ENCODE data around the gene PLSCR3. TPM values are rescaled to one million over a fixed set of nuclear protein-coding genes. Genes with fewer than 3 reads are reported as not detected.
A peak's percentile ranks its signal among the peaks of the same experiment; 100 is the strongest.

PLSCR3 gene
- total RNA-seq, 2 experiments from 2014 or later: 69.3 to 78.9 TPM

GRCh38 chr17:7347630-7348477 lies 46.5 kb downstream of the PLSCR3 start:
- DNase-seq: no peak
- ChIA-PET CTCF (interaction anchor here (0.5 to 4.1 kb wide), 9 partner anchors 9 to 131 kb away, joined by 3 to 18 read pairs (median 3); partner anchors contain the start of genes ACAP1 and NEURL4), POLR2A (interaction anchor here (0.7 kb wide), 1 partner anchor 27 kb away, joined by 3 read pairs; no protein-coding TSS in a partner anchor)
- H3K27ac Mint-ChIP-seq: no peak overlapping the region
- no peaks in the 10 kb centered on the region for H3K27me3 Mint-ChIP-seq
- intact Hi-C loops (cut with DNase I, micrococcal nuclease): no loop called here
- peaks cover 53% of the 10 kb centered on the region for H3K36me3 Mint-ChIP-seq (ENCODE audit: low read depth)
- no peaks in the 10 kb centered on the region for H3K9me3 Mint-ChIP-seq (ENCODE audit: low read depth)
- no peak for ATAC-seq
- H3K4me3 Mint-ChIP-seq: no peak overlapping the region
- peaks cover 37% of the 10 kb centered on the region for H3K4me1 Mint-ChIP-seq

GRCh38 chr17:7346761-7347614 lies 47.3 kb downstream of the PLSCR3 start:
- ATAC-seq (no peak), DNase-seq (no peak)
- peaks cover 30% of the 10 kb centered on the region for H3K4me1 Mint-ChIP-seq
- H3K27ac Mint-ChIP-seq: no peak overlapping the region
- peaks cover 49% of the 10 kb centered on the region for H3K36me3 Mint-ChIP-seq (ENCODE audit: low read depth)
- H3K9me3 Mint-ChIP-seq (ENCODE audit: low read depth): no peaks in the 10 kb centered on the region
- ChIA-PET CTCF (interaction anchor here (0.5 to 4.1 kb wide), 6 partner anchors 10 to 90 kb away, joined by 3 to 15 read pairs (median 5); partner anchors contain the start of genes ACAP1 and NEURL4), POLR2A (interaction anchor here (0.7 kb wide), 1 partner anchor 26 kb away, joined by 3 read pairs; no protein-coding TSS in a partner anchor)
- H3K27me3 Mint-ChIP-seq: no peaks in the 10 kb centered on the region
- intact Hi-C loops (cut with DNase I, micrococcal nuclease): loop anchor here in 1 of 2 experiments (1.0 kb wide), 1 partner anchor 67 kb away; no protein-coding TSS in a partner anchor
- H3K4me3 Mint-ChIP-seq: no peak overlapping the region

- Mint-ChIP-seq H3K4me1 (peaks cover 17% of the 10 kb centered on the region), H3K9me3 (ENCODE audit: low read depth) (no peaks in the 10 kb centered on the region), H3K4me3 (no peak overlapping the region), H3K27ac (peak overlapping the region; percentile 55), H3K36me3 (ENCODE audit: low read depth) (peaks cover 43% of the 10 kb centered on the region), H3K27me3 (no peaks in the 10 kb centered on the region)
- ChIA-PET CTCF (interaction anchor here (1.0 kb wide), 2 partner anchors 19 to 94 kb away, joined by 3 to 5 read pairs; no protein-coding TSS in a partner anchor), POLR2A (no interaction called here)
- DNase-seq: no peak
- no peak for ATAC-seq
- intact Hi-C loops (cut with DNase I, micrococcal nuclease): no loop called here
Measured at GRCh38 chr17:7343250-7343649, 51.1 kb downstream of the PLSCR3 start.

GRCh38 chr17:7341842-7342241 lies 52.5 kb downstream of the PLSCR3 start:
- H3K4me1 Mint-ChIP-seq: peaks cover 25% of the 10 kb centered on the region
- no peaks in the 10 kb centered on the region for H3K9me3 Mint-ChIP-seq (ENCODE audit: low read depth)
- no peaks in the 10 kb centered on the region for H3K27me3 Mint-ChIP-seq
- DNase-seq (no peak), ATAC-seq (no peak)
- peaks cover 49% of the 10 kb centered on the region for H3K36me3 Mint-ChIP-seq (ENCODE audit: low read depth)
- CTCF ChIA-PET: interaction anchor here (0.9 to 1.2 kb wide), 3 partner anchors 12 to 22 kb away, joined by 3 read pairs; no protein-coding TSS in a partner anchor
- no peak overlapping the region for H3K27ac Mint-ChIP-seq
- intact Hi-C loops (cut with DNase I, micrococcal nuclease): no loop called here
- H3K4me3 Mint-ChIP-seq: no peak overlapping the region
- POLR2A ChIA-PET: no interaction called here

GRCh38 chr17:7340179-7340578 lies 54.1 kb downstream of the PLSCR3 start:
- Mint-ChIP-seq H3K27ac (peak overlapping the region; percentile 42), H3K36me3 (ENCODE audit: low read depth) (peaks cover 45% of the 10 kb centered on the region), H3K4me1 (peaks cover 36% of the 10 kb centered on the region), H3K27me3 (no peaks in the 10 kb centered on the region), H3K4me3 (no peak overlapping the region), H3K9me3 (ENCODE audit: low read depth) (no peaks in the 10 kb centered on the region)
- DNase-seq: no peak
- POLR2A ChIA-PET: no interaction called here
- intact Hi-C loops (cut with DNase I, micrococcal nuclease): no loop called here
- ATAC-seq: no peak
- CTCF ChIA-PET: interaction anchor here (0.5 kb wide), 1 partner anchor 84 kb away, joined by 3 read pairs; no protein-coding TSS in a partner anchor

Other genes with a start within 250 kb of the PLSCR3 start
- 1 to 10 TPM; 1.1 to 2.2 TPM for gene ASGR1, start 215.2 kb downstream of the PLSCR3 start, total RNA-seq
- 10 to 100 TPM; 11.7 to 15.4 TPM for gene DLG4, start 174.7 kb downstream of the PLSCR3 start, total RNA-seq
- 100 to 1,000 TPM; 263 to 345 TPM for gene ACADVL, start 174.6 kb downstream of the PLSCR3 start, total RNA-seq
- 10 to 100 TPM; 49.1 to 53.3 TPM for gene DVL2, start 160.0 kb downstream of the PLSCR3 start, total RNA-seq
- 10 to 100 TPM; 23.6 to 35.2 TPM for gene PHF23, start 155.1 kb downstream of the PLSCR3 start, total RNA-seq
- gene GABARAP, start 152.1 kb downstream of the PLSCR3 start, total RNA-seq: 100 to 1,000 TPM; 123 to 162 TPM
- 100 to 1,000 TPM; 158 to 203 TPM for gene CTDNEP1, start 142.8 kb downstream of the PLSCR3 start, total RNA-seq
- gene ELP5, start 142.3 kb downstream of the PLSCR3 start, total RNA-seq: 10 to 100 TPM; 58.1 to 62.3 TPM
- gene CLDN7, start 132.0 kb downstream of the PLSCR3 start, total RNA-seq: under 1 TPM; 0.53 to 0.72 TPM
- gene SLC2A4, start 112.8 kb downstream of the PLSCR3 start, total RNA-seq: under 1 TPM; 0.16 to 0.25 TPM
- under 1 TPM; 0.34 to 0.67 TPM for gene YBX2, start 99.9 kb downstream of the PLSCR3 start, total RNA-seq
- 100 to 1,000 TPM; 780 to 934 TPM for gene EIF5A, start 86.9 kb downstream of the PLSCR3 start, total RNA-seq
- gene GPS2, start 79.2 kb downstream of the PLSCR3 start, total RNA-seq: 10 to 100 TPM; 31.3 to 56.1 TPM
- gene NEURL4, start 65.2 kb downstream of the PLSCR3 start, total RNA-seq: 10 to 100 TPM; 22.5 to 29.1 TPM
- gene ACAP1, start 58.0 kb downstream of the PLSCR3 start, total RNA-seq: 100 to 1,000 TPM; 343 to 375 TPM
- gene KCTD11, start 42.4 kb downstream of the PLSCR3 start, total RNA-seq: 1 to 10 TPM; 5.0 to 6.1 TPM
- gene TMEM95, start 39.4 kb downstream of the PLSCR3 start, total RNA-seq: under 1 TPM in 1 of 2 experiments, not detected in 1; 0.16 TPM
- 1 to 10 TPM; 4.8 to 6.9 TPM for gene TNK1, start 13.4 kb downstream of the PLSCR3 start, total RNA-seq
- gene TMEM256, start 9.6 kb upstream of the PLSCR3 start, total RNA-seq: 10 to 100 TPM; 55.8 to 58.1 TPM
- gene NLGN2, start 13.3 kb upstream of the PLSCR3 start, total RNA-seq: 1 to 10 TPM; 7.0 to 7.1 TPM
- gene SPEM1, start 25.8 kb upstream of the PLSCR3 start, total RNA-seq: not detected
- not detected for gene SPEM2, start 31.1 kb upstream of the PLSCR3 start, total RNA-seq
- gene SPEM3, start 34.3 kb upstream of the PLSCR3 start, total RNA-seq: not detected
- 10 to 100 TPM in 1 of 2 experiments, 1 to 10 TPM in 1; 8.7 to 10.7 TPM for gene TMEM102, start 40.9 kb upstream of the PLSCR3 start, total RNA-seq
- gene FGF11, start 45.0 kb upstream of the PLSCR3 start, total RNA-seq: 10 to 100 TPM in 1 of 2 experiments, 1 to 10 TPM in 1; 6.9 to 10.6 TPM
- 1 to 10 TPM; 7.8 to 8.7 TPM for gene CHRNB1, start 50.5 kb upstream of the PLSCR3 start, total RNA-seq
- 10 to 100 TPM; 17.5 to 20.9 TPM for gene ZBTB4, start 85.1 kb upstream of the PLSCR3 start, total RNA-seq
- not detected for gene SLC35G6, start 86.9 kb upstream of the PLSCR3 start, total RNA-seq
- 100 to 1,000 TPM; 193 to 203 TPM for gene POLR2A, start 89.8 kb upstream of the PLSCR3 start, total RNA-seq
- 10 to 100 TPM; 10.9 to 13.7 TPM for gene TNFSF12, start 154.5 kb upstream of the PLSCR3 start, total RNA-seq
- gene TNFSF13, start 164.2 kb upstream of the PLSCR3 start, total RNA-seq: 1 to 10 TPM; 1.8 to 2.5 TPM
- gene SENP3, start 167.4 kb upstream of the PLSCR3 start, total RNA-seq: 10 to 100 TPM; 59.0 to 78.9 TPM
- 10 to 100 TPM in 1 of 2 experiments, 1 to 10 TPM in 1; 9.2 to 13.7 TPM for gene CD68, start 185.1 kb upstream of the PLSCR3 start, total RNA-seq
- 10 to 100 TPM; 51.7 to 77.0 TPM for gene MPDU1, start 189.3 kb upstream of the PLSCR3 start, total RNA-seq
- gene SOX15, start 195.6 kb upstream of the PLSCR3 start, total RNA-seq: under 1 TPM in 1 of 2 experiments, not detected in 1; 0.16 TPM
- gene FXR2, start 220.4 kb upstream of the PLSCR3 start, total RNA-seq: 10 to 100 TPM; 35.6 to 50.2 TPM
- gene SAT2, start 233.3 kb upstream of the PLSCR3 start, total RNA-seq: 10 to 100 TPM; 15.9 to 22.2 TPM
- under 1 TPM; 0.25 to 0.30 TPM for gene SHBG, start 235.6 kb upstream of the PLSCR3 start, total RNA-seq